GM21825 (cell line): ENCODE results near the gene SSR1.

Source experiments
- ATAC-seq: cut with Tn5 transposase; IDR thresholded peaks from one replicate; pipeline ENCODE4 v1.9.1; 2021; ENCODE audit warnings: mild to moderate bottlenecking, moderate library complexity; ENCODE audit not compliant: unreplicated experiment

Gene SSR1

GRCh38 chr6:7260291-7261031 is 52.5 kb downstream of the SSR1 start:
- ATAC-seq, result no peak

DNA sequence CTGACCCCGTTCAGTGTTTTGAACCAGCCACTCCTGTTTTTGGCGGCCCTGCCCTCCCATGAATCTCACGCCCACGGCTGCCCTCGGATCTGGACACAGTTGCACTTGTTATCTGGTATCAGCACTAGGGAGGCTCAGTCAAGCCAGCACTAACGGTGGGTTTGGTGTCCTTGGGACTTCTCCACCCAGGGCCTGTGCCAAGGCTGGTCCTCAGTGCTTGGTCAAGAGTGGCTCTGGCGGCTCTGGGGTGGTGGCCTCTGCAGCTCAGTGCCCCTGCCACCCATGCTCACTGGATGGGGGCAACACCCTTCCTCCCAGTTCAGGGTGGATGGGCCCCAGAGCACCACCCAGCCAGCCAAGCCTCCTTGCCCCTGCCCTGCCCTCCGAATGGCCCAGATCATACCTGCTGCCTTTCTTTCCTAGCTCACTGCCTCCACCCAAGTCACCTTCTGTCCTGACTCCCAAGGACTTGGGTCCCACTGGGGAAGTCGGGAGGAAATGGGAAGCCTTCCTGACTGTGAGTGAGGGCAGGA is 54.7 kb downstream of the SSR1 start:
- no peak for ATAC-seq

DNA sequence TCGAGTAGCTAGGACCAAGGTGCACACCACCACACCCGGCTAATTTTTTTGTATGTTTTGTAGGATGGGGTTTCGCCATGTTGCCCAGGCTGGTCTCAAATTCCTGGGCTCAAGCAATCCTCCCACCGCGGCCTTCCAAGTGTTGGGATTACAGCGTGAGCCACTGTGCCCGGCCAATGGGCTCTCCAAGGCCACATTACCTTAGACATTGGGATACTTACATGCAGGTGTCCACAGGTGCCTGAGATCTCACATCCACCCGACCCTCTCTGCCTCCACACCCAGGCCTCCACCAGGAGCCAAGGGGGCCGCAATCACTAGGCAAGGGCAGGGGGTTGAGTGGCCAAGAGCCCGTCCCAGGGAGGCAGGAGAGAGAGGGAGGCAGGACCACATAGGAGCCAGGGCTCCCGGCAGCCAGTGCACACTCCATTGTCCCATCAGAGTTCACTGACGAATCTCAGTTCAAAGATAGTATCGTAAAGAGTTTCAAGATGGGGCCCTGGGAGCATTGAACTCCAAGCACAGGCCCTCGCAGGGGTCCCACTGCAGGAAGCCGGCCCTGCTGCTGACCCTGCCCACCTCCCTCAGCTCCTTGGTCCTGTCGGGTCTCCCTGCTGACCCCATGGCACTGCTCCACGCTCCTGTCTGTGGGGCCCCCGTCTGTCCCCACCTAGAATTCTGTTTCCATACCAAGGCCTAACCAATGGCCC is 55.3 kb downstream of the SSR1 start:
- no peak for ATAC-seq

DNA sequence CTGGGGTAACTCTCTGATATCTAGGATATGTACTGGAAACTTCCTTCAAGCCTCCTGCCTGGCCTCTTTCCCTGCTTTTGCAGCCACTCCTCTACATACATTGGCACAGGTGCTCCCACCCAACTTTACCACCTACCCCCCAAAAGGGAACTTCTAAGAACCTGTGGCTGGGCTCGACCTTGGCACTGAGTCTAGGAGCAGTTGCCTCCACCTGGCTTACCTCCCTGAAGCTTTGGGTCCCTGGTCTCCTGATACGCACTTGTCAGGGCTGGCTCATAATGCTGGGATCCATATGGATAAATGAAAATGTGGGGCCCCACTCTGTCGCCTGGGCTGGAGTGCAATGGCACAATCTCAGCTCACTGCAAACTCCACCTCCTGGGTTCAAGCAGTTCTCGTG is 56.2 kb downstream of the SSR1 start:
- ATAC-seq, result no peak

- no peak for ATAC-seq
Measured at GRCh38 chr6:7255918-7256317, 57.1 kb downstream of the SSR1 start.

DNA sequence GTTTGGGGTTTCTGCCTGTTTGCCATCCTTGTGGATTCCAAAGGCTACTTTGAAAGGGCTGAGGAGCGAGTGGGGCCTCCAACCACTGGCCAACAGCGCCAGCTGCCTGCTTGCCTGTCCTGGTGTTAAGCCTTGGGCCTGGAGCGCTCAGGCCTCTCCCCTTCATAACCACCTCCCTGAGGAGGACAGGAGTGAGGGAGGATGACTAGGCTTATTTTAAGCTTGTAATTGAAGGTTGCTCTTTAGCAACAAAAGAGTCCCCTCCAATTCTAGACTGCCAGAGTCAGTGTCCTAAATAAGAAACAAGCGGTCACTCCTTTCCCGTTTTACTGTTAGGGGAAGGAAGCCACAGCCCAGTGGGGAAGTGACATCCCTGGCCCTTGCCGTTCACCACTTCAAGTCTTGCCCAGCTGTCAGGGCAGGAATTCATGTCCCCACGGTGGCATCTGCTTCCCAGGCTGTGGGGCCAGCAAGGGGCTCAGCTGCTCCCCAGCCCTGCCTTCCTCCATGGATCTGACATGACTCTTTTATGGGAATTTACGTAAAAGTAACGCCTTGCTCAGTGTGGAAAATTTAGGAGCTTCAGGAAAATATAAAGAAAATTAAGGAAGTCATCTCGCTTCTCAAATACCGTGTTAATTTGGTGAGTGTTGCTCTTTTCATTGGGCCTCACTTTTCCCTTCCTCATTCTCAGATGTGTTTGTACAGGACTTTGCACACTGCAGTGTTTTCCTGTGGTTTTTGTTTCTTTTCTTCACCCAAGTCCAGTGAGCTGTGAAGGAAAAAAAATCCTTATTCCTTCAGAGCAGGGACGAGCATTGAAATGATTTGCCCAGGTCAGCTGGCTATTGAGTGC is 57.8 kb downstream of the SSR1 start:
- ATAC-seq, result no peak

- no peak for ATAC-seq
Measured at GRCh38 chr6:7252390-7252789, 60.6 kb downstream of the SSR1 start.

DNA sequence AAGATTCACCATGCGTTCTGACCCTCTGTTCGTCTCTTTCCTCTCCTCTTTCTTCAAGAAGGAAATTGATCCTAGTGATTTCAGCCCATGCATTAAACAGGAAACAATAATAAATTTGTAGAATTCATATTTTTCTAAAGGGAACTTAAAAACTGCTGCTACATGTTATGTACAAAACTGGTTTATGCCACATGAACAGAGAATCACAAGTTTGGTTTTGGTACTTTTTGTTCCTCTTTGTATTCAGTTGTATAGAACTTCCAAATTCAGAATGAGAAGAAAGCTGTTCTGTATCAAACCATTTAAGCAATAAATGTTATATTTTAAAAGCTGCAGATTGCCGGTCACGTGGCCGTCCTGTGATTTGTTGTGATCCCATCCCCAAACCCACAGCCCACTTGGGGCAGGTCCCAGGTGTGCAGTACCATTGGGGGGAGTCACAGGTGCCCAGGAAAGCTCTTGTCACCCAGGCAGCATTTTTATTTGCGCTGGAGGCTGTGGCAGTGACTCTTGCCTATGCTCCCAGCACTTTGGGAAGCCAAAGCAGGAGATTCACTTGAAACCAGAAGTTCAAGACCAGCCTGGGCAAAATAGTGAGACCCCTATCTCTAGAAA is 61.2 kb downstream of the SSR1 start:
- ATAC-seq, result no peak

DNA sequence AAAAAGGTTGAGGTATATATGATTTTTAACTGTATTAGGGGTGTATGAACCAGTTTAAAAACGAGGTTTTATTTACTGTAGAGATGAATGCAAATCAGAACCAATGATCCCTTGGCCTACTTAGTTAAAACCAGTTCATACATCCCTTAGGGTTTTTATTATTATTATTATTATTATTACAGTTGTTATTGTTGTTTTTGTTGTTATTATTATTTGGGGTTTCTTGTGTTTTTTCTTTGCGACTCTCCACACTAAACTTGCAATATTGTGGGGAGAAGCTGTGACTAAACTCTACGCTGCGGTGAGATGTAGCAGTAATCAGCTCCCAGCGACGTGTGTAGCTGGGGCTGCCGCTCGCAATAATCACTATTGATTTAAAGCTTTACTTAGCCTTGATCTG is 62.2 kb downstream of the SSR1 start:
- no peak for ATAC-seq

DNA sequence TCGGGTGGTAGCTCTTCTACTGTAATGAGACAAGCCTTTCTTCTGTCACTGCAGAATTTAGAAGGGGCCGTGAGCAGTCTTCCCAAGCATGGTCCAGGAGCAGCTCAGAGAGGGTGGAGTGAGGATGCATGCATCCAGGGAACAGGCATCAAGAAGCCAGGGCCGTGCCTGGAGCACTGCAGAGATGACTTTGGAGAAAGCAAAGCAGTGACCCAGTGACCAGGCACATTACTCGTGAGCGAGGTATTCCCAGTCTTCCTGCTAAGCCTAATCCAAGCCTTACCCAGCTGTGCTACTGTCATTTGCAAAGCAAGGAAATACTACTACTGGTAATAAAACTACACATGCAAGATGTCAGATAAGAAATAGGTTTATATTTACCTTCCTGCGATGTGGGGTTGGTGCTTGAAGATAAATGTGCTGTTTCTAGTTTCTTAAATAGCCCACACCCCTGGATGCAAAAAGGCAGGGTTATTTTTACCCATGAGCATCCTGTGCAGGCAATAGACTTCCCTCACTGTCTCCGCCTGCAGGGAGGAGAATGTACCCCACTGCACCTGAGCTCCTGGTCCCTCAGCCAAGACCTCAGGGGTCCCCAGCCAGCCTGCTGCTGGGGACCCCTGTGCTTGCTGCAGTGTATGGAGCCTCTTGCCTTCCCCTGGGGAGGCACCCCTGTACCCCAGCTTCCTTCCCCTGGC is 62.9 kb downstream of the SSR1 start:
- ATAC-seq, result no peak

DNA sequence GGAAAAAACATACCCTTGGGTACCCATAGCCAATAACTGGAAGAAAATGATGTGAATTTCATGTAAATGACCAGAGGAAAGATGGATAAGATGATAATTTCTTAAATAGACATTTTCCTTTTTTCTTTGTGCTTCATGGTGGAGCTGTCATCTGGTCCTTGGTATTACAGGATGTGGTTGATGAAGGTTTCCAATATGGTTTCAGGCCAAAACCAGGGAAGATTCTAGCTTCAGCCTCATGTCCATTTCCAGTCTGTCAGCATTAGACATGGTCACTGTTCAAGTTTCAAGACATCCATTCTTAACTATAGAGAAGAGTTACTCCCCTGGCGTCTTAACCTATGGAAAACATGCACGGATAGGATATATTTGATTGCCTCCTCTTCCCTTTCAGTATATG is 63.6 kb downstream of the SSR1 start:
- ATAC-seq, result no peak

DNA sequence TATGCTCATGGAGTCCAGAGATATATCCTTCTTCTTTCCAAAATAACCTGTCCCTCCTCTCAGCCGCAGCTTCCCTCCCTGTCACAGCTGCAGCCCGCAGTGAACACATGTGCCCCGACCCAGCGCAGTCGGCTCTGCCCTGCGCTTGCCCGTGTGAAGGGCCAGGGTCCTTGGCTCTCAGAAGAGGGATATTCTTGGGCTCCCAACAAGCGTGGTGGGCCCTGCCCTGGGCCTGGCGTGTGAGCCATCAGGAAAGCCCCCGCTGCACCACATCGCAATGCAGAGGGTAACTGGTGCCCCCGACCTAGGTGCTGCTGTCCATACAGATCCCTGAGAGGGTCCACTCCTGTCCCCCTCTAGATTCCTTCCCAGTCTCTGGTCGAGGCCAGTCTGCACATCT is 65.2 kb downstream of the SSR1 start:
- ATAC-seq, result no peak

DNA sequence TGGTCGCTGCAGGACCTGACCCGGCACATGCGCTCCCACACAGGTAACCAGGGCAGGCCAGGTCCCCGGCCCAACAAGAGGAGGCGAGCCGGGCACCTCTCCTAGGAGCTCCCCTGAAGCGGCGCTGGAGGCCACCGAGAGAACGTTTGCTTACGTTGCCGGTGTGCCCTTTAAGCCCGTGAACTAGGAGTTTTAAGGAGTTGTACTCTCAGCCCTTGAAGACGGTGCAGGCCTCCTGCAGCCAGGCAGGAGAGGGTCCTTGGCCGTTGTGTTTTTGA is 65.9 kb downstream of the SSR1 start:
- ATAC-seq, result no peak

- ATAC-seq, result no peak
Measured at GRCh38 chr6:7246401-7247178, 66.4 kb downstream of the SSR1 start.

DNA sequence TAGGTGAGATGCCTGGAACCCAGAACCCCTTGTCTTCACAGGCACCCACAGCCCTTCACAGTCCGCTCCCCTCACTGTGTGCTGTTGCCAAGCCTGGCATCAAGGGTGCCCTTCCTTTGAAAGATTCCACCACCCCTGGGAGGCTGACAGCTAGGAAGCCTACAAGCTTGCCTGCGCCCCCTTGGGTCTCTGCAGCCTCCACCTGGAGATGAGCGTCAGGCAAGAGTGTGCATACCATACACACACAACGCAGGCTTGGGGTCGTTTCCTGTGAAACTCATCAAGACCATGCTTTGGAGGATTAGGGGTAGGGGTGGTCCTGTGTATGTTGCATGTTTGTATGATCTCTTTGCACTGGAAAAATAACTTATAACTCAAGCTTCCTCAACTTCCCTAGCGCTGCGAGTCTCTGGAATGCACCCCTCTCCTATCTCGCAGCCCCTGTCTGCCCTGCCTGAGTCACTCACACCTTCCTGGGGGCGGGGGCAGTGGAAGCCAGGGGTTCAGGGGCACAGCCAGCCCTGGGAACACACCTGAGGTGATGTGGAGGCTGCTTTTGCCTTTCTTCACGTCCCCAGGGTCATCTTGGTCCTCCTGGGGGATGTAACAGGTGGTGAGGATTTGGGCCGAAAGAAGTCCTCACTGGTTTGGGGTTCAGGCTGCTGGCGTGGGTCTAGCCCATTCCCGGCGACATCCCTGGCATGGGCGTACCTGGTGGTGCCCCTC is 67.2 kb downstream of the SSR1 start:
- ATAC-seq, result no peak

DNA sequence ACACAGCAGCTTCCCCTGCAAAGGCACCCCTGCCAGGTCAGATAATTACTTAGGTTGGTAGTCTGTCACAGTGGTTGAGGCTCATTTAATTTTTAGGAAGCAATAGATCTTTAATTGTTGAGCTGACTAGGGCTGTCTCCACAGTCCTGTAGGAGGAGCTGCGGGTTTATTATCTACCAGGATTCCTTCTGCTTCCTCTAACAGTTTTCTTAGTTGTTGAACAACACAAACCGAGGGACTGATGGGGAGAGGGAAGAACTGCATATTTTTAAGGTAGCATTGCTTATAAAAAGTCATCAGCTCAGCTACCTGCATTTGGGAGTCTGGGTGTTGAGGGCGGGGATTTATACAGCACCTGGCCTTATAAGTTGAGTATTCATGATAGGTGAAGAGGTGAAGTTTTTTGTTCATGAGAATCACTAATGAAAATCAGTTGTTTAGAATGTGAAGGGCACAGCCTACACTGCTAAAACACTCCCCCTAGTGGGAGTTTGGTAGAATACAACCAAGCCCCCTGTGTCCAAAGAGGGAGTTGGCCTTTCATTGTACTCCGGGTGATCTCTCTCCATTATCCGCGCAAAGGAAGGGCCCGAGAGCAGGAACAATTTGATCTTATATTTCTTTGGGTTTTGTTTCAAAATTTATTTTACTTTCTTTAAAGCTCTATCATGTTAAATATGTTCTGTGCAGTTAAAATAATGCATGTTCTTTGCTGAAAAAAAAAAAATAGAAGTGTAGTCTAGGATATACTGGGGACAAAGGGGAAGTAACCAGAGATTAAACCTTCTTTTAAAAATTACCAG is 69.6 kb downstream of the SSR1 start:
- no peak for ATAC-seq

DNA sequence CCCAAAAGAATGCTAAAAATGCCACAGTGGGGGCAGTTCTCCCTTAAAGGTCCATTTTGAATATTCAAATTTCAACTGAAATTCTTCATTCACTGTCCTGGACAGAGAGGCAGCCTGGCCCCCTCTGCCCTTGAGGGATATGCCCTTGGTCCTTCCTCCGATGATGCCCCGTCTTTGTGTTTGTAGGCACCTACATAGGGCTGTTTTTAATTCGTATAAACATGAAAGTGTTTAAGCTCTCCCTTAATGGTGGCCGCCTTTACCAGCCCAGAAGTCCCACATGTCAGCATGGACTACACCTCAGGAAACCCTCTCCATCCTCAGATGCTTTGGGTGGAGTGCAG is 70.2 kb downstream of the SSR1 start:
- ATAC-seq, result no peak
